Activated CD4-positive, alpha-beta T cell treated with anti-CD3 and anti-CD28 coated beads, Interleukin-2, amount 50 U/mL, for 48 hours (primary cell): ENCODE results near the gene ARID1B.
A peak's percentile ranks its signal among the peaks of the same experiment; 100 is the strongest.

Experiments
- DNase-seq, 2 experiments: peaks; one replicate each; pipeline ENCODE4 v3.0.0-alpha.2; 2020

ARID1B gene

DNA sequence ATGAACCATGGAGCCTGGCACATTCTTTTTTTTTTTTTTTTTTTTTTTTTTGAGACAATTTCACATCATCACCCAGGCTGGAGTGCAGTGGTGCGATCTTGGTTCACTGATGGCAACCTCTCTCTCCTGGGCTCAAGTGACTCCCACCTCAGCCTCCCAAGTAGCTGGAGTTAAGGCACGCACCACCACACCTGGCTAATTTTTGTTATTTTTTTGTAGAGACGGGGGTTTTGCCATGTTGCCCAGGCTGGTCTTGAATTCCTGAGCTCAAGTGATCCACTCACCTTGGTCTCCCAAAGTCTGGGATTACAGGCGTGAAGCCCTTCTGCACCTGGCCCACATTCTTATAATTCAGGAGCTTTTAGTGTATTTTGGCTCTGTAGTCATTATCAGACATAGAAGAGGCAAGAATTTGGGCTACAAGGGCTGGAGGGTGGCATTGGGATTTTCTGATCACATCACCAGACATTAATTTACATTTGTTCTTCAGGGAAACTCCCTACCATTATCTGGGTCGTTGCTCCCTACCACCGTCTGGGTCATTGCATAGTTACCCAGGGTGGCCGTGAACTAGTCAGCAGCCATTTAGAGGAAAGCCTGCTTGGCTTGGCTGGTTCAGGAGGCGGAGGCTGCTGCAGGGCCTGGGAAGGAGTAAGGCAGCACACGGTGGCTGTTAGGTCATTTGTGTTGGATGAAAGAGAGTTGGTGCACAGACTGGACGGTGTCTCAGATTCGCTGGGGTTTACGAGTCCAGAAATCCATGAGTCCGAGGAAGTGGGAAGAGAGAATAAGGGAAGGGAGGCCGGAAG, 17.6 kb downstream of the ARID1B start:
- DNase-seq, result peak in 1 of 2 experiments; percentile 30

GRCh38 chr6:156795825-156796224, 18.6 kb downstream of the ARID1B start:
- DNase-seq, result no peak

GRCh38 chr6:156796627-156797026, 19.4 kb downstream of the ARID1B start:
- no peak for DNase-seq

GRCh38 chr6:156797901-156798735, 20.9 kb downstream of the ARID1B start:
- DNase-seq, result no peak

- no peak for DNase-seq
Measured at GRCh38 chr6:156801712-156802111, 24.5 kb downstream of the ARID1B start.

GRCh38 chr6:156803353-156803752, 26.2 kb downstream of the ARID1B start:
- no peak for DNase-seq

- peak; percentile 19 to 46 for DNase-seq
Measured at GRCh38 chr6:156804402-156804801, 27.2 kb downstream of the ARID1B start.

DNA sequence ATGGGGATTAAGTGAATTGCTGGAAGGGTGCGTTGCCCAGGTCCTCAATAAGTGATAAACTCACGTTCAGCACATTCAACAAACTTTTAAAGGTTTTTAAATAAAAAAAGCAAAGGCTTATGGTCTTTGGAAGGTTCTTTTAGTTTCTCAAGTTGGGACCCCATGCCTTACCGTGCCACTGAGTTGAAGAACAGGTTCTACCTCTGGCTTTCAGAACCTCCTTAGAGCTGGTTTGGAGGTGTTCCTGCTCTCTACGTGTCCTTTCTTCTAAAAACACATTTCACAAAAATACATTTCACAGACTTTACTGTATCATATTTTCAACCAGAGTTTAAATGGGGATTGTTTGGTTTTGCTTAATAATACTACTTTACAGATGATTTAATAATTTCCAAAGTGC, 29.0 kb downstream of the ARID1B start:
- DNase-seq, result no peak

GRCh38 chr6:156807028-156807427, 29.9 kb downstream of the ARID1B start:
- no peak for DNase-seq

DNA sequence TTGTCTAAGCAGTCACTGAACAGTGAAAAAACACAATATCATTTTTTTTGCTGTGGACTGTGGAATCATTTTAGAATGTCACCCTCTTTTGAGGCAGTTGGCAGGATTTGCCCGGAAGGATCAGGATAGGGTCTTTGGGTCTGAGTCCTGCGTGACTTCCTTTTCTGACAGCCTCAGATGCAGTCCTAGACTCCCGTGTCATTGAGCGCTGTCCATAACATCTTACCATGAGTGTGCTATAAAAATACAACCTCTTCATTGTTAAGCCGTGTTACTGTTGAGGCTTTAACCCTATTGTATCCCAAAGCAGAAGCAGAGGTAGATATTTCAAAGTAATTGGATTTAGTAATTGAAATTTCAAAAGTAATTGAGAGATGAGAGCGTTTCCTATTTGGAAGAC, 30.6 kb downstream of the ARID1B start:
- DNase-seq, result no peak

DNA sequence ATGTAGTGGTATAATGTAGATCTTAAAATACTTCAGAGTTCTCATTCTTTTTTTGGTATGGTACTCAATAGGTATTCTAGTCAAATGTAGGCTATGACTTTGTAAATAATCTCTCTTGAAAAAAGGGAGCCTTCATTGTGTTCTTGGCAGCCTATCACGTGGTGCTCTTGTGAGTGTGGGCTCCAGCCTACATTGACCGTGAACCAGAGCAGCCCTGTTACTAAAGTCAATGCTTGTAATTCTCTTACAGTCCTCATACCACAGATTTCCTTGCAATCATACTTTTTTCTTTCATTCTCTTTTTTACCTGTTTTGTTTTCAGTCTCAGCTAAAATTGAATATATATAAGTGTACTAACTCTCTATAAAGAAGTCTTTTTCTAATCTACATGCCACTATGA, 31.1 kb downstream of the ARID1B start:
- no peak for DNase-seq

DNA sequence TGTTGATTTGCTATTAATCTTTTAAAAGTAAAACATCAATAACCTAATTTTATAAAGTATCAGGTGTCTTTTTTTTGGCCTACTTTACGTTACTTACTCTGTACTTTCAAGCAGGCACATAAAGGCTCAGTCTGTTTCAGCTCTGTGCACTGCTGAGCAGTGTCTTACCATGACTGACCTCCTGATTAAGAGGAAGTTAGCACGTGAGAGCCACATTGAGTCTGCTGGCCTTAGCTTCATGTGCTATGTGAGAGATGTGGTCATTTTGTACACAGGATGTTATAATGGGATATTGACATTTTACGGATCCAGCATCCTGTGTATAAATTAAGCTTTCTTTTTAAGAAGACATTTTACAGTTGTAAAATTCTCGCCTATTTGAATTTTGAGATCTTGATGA, 31.9 kb downstream of the ARID1B start:
- DNase-seq, result no peak

- DNase-seq, result no peak
Measured at GRCh38 chr6:156809446-156810178, 32.4 kb downstream of the ARID1B start.

DNA sequence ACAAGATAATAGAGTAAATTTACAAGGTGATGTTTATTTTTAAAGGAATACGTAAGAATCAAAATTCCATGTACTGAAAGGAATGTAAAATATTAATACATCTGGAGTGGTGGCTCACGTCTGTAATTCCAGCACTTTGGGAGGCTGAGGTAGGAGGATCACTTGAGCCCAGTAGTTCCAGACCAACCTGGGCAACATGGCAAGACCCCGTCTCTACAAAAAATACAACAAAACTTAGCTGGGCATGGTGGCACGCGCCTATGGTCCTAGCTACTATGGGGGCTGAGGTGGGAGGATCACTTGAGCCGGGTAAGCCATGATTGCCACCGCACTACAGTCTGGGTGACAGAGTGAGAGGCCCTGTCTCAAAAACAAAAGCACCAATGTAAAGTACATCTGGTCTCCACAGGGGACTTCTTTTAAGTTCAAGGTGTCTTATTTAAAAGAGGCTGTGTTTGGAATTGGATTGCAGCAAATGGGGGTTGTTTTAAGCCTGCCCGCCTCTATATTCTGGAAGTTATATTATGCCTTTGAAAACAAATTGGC, 36.9 kb downstream of the ARID1B start:
- DNase-seq, result no peak

GRCh38 chr6:156816505-156816904, 39.3 kb downstream of the ARID1B start:
- DNase-seq, result no peak

DNA sequence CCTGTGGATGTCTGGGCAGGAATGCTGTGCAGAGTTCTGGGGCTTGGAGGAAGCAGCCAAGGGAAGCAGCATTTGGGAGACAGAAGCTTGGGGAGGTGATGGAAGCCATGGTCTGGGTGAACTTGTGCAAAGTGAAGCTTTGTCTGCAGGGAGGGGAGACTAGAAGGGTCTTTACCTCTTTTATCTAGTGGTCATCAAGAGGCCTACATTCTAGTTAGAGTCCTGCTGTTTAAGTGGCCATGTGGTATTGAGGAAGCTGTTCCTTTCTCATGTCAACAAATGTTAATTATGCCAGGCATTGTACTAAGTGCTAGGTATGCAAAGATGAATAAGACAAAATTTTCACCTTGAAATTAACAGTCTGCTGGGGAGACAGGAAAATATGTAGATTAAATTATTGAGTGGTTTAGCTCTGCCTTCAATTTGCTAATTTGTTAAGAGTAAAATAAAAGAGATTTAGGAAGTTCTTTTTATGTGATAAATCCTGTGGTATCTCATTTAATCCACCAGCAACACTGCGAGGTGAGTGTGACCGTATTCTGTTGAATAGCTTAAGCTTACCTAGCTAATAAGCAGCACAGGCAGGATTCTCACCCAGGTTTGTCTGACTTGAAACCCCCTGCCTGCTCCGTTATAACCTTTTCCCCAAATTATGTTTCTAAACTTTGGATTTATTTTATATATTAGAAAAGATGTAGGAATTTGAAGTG, 43.1 kb downstream of the ARID1B start:
- no peak for DNase-seq

DNA sequence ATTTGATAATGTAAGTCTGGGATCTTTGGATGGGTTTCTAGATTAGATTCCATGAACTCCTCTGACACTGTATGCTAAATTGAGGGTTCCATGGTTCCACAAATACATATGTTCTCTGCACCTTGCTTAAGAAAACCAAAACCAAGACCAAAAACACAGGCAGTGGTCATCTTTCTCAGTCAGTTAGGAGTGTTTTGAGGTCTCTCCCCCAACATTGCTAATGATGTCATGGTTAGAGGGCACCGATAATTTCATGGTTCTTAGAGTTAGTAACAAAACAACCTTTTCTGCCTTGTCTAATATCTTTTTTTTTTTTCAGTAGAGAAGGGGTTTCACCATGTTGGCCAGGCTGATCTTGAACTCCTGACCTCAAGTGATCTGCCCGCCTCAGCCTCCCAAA, 44.5 kb downstream of the ARID1B start:
- DNase-seq, result no peak

DNA sequence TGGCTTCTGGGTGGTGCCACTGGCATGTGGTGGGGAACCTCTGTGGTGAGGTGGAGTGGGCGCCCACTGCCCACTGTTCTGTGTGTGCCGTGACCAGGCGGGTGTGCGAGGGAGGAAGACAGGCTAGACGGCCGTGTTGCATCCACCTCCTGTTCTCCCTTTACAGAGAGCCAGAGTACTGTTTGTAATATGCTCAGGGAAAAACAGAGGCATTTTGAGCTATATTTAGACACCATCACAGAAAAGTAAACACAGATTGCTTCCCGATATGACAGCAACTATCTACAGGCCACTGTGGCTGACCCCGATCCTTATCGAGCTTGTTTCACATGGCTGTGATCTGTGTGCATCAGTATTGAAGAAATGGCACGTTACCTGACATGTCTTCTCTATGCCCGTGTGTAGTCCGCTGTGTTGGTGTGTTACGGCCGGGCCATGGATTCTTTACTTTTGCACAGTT, 45.6 kb downstream of the ARID1B start:
- no peak for DNase-seq

- no peak for DNase-seq
Measured at GRCh38 chr6:156824142-156824541, 47.0 kb downstream of the ARID1B start.

DNA sequence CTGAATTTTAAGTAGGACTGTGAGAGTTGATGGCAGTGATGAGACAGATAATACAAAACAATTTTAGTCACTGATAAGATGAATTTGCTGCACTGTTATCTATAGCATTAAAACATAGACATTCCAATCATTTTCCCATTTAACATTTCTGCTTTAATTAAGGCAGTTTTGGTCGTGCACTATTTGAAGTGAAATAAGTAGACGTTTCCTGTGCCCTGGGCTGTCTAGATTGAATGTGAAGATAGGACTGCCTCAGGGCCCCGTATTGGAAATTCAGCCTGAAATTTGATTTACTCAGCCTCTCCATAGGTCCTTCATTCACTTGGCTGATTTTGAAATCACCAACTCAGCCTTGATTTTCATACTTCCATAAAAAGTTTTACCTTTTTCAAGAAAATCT, 48.3 kb downstream of the ARID1B start:
- no peak for DNase-seq

DNA sequence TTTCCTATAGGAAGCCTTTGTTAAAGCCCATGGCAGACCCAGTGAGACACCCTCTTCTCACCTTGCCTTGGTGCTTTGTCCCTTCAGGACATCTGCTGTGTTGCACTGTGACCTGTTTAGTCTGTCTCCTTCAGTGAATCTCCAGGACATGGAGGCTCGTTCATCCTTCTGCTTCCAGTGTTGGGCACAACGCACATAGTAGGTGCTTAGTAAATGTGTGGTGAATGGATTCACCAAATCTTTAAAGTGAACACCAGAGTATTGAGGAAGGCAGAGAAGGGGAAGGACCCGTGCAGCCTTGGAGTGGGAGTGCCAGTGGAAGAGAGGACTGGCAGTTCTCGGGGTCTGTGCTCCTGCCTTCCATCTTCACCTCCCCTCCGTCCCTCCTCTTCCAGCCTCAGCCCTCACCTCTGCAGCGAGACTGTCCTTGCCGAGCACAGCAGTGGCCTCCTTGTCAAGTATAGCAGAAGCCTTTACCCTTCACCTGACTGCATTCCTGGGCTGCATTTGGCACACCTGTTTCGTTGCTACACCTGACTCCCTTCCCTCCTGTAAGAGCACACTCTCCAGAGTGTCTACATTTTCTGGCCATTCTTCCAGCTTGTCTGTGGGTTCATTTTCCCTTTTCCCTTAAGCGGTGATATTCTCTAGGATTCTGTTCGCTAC, 49.2 kb downstream of the ARID1B start:
- no peak for DNase-seq

DNA sequence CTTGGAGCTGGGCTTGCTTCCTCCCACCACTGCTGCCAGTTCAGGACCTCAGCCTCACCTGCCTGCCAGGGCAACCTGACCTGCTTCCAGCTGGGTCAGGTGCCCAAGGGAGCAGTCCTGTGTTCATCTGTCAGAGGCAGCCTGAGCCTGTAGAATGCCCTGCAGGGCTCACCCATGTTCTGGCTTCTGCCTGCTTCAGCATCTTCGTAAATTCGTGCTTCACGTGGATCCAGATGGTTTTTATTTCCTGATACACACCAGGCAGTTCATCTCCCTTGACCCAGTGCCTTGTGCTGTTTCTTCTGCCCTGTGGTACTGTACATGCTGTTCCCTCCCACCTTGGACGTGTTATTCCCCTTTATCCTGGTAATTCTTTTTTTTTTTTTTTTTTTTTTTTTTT, 50.2 kb downstream of the ARID1B start:
- no peak for DNase-seq
